HFFc6 (cell line): ENCODE measurements around the gene KRTAP9-9. TPM values are rescaled to one million over a fixed set of nuclear protein-coding genes. Genes with fewer than 3 reads are reported as not detected.
"Not testable (repeated sequence)": the region's sequence is repeated elsewhere in the genome, so short reads cannot be mapped to it uniquely, and the experiment has no call there.

ENCODE experiments used
- DNase-seq: peaks from one replicate; pipeline ENCODE4 v3.0.0-alpha.2; 2018
- H3K27ac Mint-ChIP-seq: 2 replicates; pipeline ENCODE4 v1.8.0; 2020; ENCODE audit warnings: mild to moderate bottlenecking, mixed read lengths
- H3K27me3 Mint-ChIP-seq: 2 replicates; pipeline ENCODE4 v1.8.0; 2021; ENCODE audit warnings: mild to moderate bottlenecking, moderate library complexity, mixed read lengths; ENCODE audit not compliant: insufficient read depth
- H3K36me3 Mint-ChIP-seq: 2 replicates; pipeline ENCODE4 v1.8.0; 2021; ENCODE audit warnings: low read depth, mixed read lengths
- H3K4me1 Mint-ChIP-seq: 2 replicates; pipeline ENCODE4 v1.8.0; 2020; ENCODE audit warnings: low read depth, mixed read lengths
- H3K4me3 Mint-ChIP-seq: 2 replicates; pipeline ENCODE4 v1.8.0; 2020; ENCODE audit warnings: mild to moderate bottlenecking, moderate library complexity, mixed read lengths
- H3K9me3 Mint-ChIP-seq: 2 replicates; pipeline ENCODE4 v1.8.0; 2020; ENCODE audit warnings: mild to moderate bottlenecking, mixed read lengths
- CTCF ChIP-seq: fragments of 200-600 bp; sonication (generic); IDR thresholded peaks from 2 replicates; pipeline ENCODE4 v1.5.0; 2021; ENCODE audit warnings: antibody characterized with exemption, mild to moderate bottlenecking
- total RNA-seq, 6 experiments: library from RNA; stranded (reverse); fragmentation: NEBNext Ultra II Directional; extraction: Animal tissue kit (Norgen Biotek cat#: 25700); gene quantifications; 2 replicates in 1 of 6; 3 replicates in 5 of 6; pipeline ENCODE4 v1.2.3, GENCODE V29; 2021

KRTAP9-9 gene
- total RNA-seq, 6 experiments from 2014 or later, result not detected

GRCh38 chr17:41226051-41226450 is 29.1 kb upstream of the KRTAP9-9 start:
- Mint-ChIP-seq H3K36me3 (no peaks in the 10 kb centered on the region), H3K9me3 (no peaks in the 10 kb centered on the region), H3K27me3 (peaks cover 4% of the 10 kb centered on the region), H3K27ac (no peak overlapping the region), H3K4me1 (0 out of 2 replicates have a peak, but pooled peaks cover 8% of the 10 kb centered on the region), H3K4me3 (no peak overlapping the region)
- DNase-seq, result no peak
- no peak for TF ChIP-seq CTCF

- H3K27ac Mint-ChIP-seq, H3K36me3 Mint-ChIP-seq, H3K27me3 Mint-ChIP-seq, H3K9me3 Mint-ChIP-seq, DNase-seq, H3K4me3 Mint-ChIP-seq, H3K4me1 Mint-ChIP-seq: not testable (repeated sequence)
These were observed 28.5 kb upstream of the KRTAP9-9 start, which contains the start of gene KRTAP9-2 for GRCh38 chr17:41226598-41227095. TSS of gene KRTAP9-2 (plus strand) at chr17:41226648. CDS start at chr17:41226655, 7 bp downstream.

- no peak for DNase-seq
- Mint-ChIP-seq H3K36me3 (no peaks in the 10 kb centered on the region; the same call in 1 of the 2 replicates), H3K27me3 (peaks cover 14% of the 10 kb centered on the region), H3K4me3 (no peak overlapping the region), H3K4me1 (peaks cover 6% of the 10 kb centered on the region; the same call in 1 of the 2 replicates), H3K9me3 (no peaks in the 10 kb centered on the region), H3K27ac (no peak overlapping the region)
- TF ChIP-seq CTCF, result no peak
These were observed 25.1 kb upstream of the KRTAP9-9 start for GRCh38 chr17:41230094-41230493.

GRCh38 chr17:41231731-41232130 is 23.5 kb upstream of the KRTAP9-9 start:
- H3K27ac Mint-ChIP-seq, result no peak overlapping the region
- TF ChIP-seq CTCF, result no peak
- no peak for DNase-seq
- no peaks in the 10 kb centered on the region for H3K9me3 Mint-ChIP-seq
- H3K4me1 Mint-ChIP-seq, result peaks cover 6% of the 10 kb centered on the region; the same call in 1 of the 2 replicates
- H3K27me3 Mint-ChIP-seq, result peaks cover 17% of the 10 kb centered on the region
- no peaks in the 10 kb centered on the region; the same call in 1 of the 2 replicates for H3K36me3 Mint-ChIP-seq
- no peak overlapping the region for H3K4me3 Mint-ChIP-seq

- not testable (repeated sequence) for H3K27ac Mint-ChIP-seq, H3K36me3 Mint-ChIP-seq, H3K4me1 Mint-ChIP-seq, H3K9me3 Mint-ChIP-seq, DNase-seq, H3K4me3 Mint-ChIP-seq
- peaks cover 23% of the 10 kb centered on the region for H3K27me3 Mint-ChIP-seq
These were observed 22.6 kb upstream of the KRTAP9-9 start, which contains the start of gene KRTAP9-3 for GRCh38 chr17:41232399-41233105. TSS of gene KRTAP9-3 (plus strand) at chr17:41232449. CDS start at chr17:41232502, 53 bp downstream.

GRCh38 chr17:41237116-41237515 is 18.1 kb upstream of the KRTAP9-9 start:
- H3K27me3 Mint-ChIP-seq, result peaks cover 31% of the 10 kb centered on the region
- DNase-seq, H3K4me1 Mint-ChIP-seq, H3K27ac Mint-ChIP-seq, H3K4me3 Mint-ChIP-seq: not testable (repeated sequence)
- H3K9me3 Mint-ChIP-seq, result peaks cover 13% of the 10 kb centered on the region
- H3K36me3 Mint-ChIP-seq, result peaks cover 13% of the 10 kb centered on the region

- peaks cover 18% of the 10 kb centered on the region for H3K36me3 Mint-ChIP-seq
- H3K4me1 Mint-ChIP-seq, DNase-seq, H3K4me3 Mint-ChIP-seq, H3K27ac Mint-ChIP-seq: not testable (repeated sequence)
- peaks cover 13% of the 10 kb centered on the region for H3K9me3 Mint-ChIP-seq
- peaks cover 29% of the 10 kb centered on the region for H3K27me3 Mint-ChIP-seq
These were observed 17.2 kb upstream of the KRTAP9-9 start, which contains the start of gene KRTAP9-8 for GRCh38 chr17:41237949-41238437. TSS of gene KRTAP9-8 (plus strand) at chr17:41237999. CDS start at chr17:41238052, 53 bp downstream.

- H3K4me1 Mint-ChIP-seq, H3K9me3 Mint-ChIP-seq, DNase-seq, H3K36me3 Mint-ChIP-seq, H3K4me3 Mint-ChIP-seq, H3K27me3 Mint-ChIP-seq, H3K27ac Mint-ChIP-seq: not testable (repeated sequence)
These were observed 8.0 kb upstream of the KRTAP9-9 start for GRCh38 chr17:41246995-41247787.

- H3K27ac Mint-ChIP-seq, DNase-seq, H3K4me3 Mint-ChIP-seq, H3K4me1 Mint-ChIP-seq, H3K27me3 Mint-ChIP-seq, H3K9me3 Mint-ChIP-seq, H3K36me3 Mint-ChIP-seq: not testable (repeated sequence)
These were observed 5.4 kb upstream of the KRTAP9-9 start, which contains the start of gene KRTAP9-4 for GRCh38 chr17:41249637-41250240. TSS of gene KRTAP9-4 (plus strand) at chr17:41249687. CDS start at chr17:41249721, 34 bp downstream.
